HEK293 (cell line): ENCODE measurements around the gene RIOK1.

Experiments
- CTCF ChIA-PET: fragments of 350-600 bp; formaldehyde crosslinking; extraction: SDS; loops from one replicate; lab custom pipeline; 2021; ENCODE audit warnings: antibody characterized with exemption; lab: Yijun Ruan, JAX
- POLR2A ChIA-PET: fragments of 300-600 bp; formaldehyde crosslinking; extraction: SDS; loops from one replicate; lab custom pipeline; 2020; ENCODE audit warnings: antibody characterized with exemption, inconsistent platforms; lab: Yijun Ruan, JAX
- H3K27ac ChIP-seq: fragments of 200-500 bp; sonication (Bioruptor generic); 2 replicates; pipeline ENCODE4 v1.5.1; 2014; ENCODE audit warnings: low read depth, low read length, control low read depth, inconsistent platforms; ENCODE audit errors: extremely low read depth
- H3K36me3 ChIP-seq, 2 experiments: fragments of 200-500 bp in 1 of 2; sonication (Bioruptor generic) in 1 of 2; 1 replicate in 1 of 2; 2 replicates in 1 of 2; pipeline ENCODE4 v1.5.1; 2014 to 2017; ENCODE audit warnings: inconsistent platforms in 2 of 2, low read length in 2 of 2; ENCODE audit not compliant: control insufficient read depth in 2 of 2, insufficient read depth in 1 of 2
- H3K4me1 ChIP-seq: fragments of 200-500 bp; sonication (Bioruptor generic); 2 replicates; pipeline ENCODE4 v1.5.1; 2014; ENCODE audit warnings: mild to moderate bottlenecking, low read length, inconsistent platforms; ENCODE audit not compliant: control insufficient read depth, insufficient read depth
- H3K4me3 ChIP-seq: 2 replicates; pipeline ENCODE4 v1.5.1; 2011; ENCODE audit warnings: low read depth, mild to moderate bottlenecking, control low read depth, low read length, moderate library complexity
- H3K9me3 ChIP-seq: fragments of 200-500 bp; sonication (Bioruptor generic); 2 replicates; pipeline ENCODE4 v1.5.1; 2014; ENCODE audit warnings: low read depth, low read length, inconsistent platforms; ENCODE audit not compliant: control insufficient read depth, insufficient read depth
- ELK4 ChIP-seq: IDR thresholded peaks from 2 replicates; pipeline ENCODE4 v1.6.1; 2011; ENCODE audit warnings: mild to moderate bottlenecking, low read depth, low read length, borderline replicate concordance
- HOXA7 ChIP-seq: sonication (generic); formaldehyde crosslinking; IDR thresholded peaks from 2 replicates; pipeline ENCODE4 v1.8.1; 2022; ENCODE audit warnings: missing genetic modification reagents, borderline replicate concordance
- OVOL3 ChIP-seq: fragments of 450-650 bp; formaldehyde crosslinking; IDR thresholded peaks from 2 replicates; pipeline ENCODE4 v1.5.1; 2016; ENCODE audit warnings: missing biosample characterization, missing genetic modification characterization
- REPIN1 ChIP-seq: fragments of 450-650 bp; formaldehyde crosslinking; IDR thresholded peaks from 2 replicates; pipeline ENCODE4 v1.5.1; 2017; ENCODE audit warnings: missing biosample characterization, missing genetic modification characterization, low read depth
- SALL2 ChIP-seq: fragments of 450-650 bp; formaldehyde crosslinking; IDR thresholded peaks from 2 replicates; pipeline ENCODE4 v1.5.0; 2017; ENCODE audit warnings: missing biosample characterization, mild to moderate bottlenecking, missing genetic modification characterization, borderline replicate concordance
- SP2 ChIP-seq: fragments of 450-650 bp; formaldehyde crosslinking; IDR thresholded peaks from 2 replicates; pipeline ENCODE4 v1.5.1; 2016; ENCODE audit warnings: missing biosample characterization, missing genetic modification characterization
- ZBTB1 ChIP-seq: fragments of 450-650 bp; formaldehyde crosslinking; IDR thresholded peaks from 2 replicates; pipeline ENCODE4 v1.5.1; 2016; ENCODE audit warnings: missing biosample characterization, missing genetic modification characterization
- ZBTB7A ChIP-seq: fragments of 450-650 bp; formaldehyde crosslinking; IDR thresholded peaks from 2 replicates; pipeline ENCODE4 v1.5.1; 2016; ENCODE audit warnings: low read depth, missing biosample characterization, missing genetic modification characterization
- ZNF221 ChIP-seq: fragments of 450-650 bp; formaldehyde crosslinking; IDR thresholded peaks from 2 replicates; pipeline ENCODE4 v1.5.1; 2017; ENCODE audit warnings: missing biosample characterization, missing genetic modification characterization, borderline replicate concordance
- ZNF24 ChIP-seq: fragments of 450-650 bp; formaldehyde crosslinking; IDR thresholded peaks from 2 replicates; pipeline ENCODE4 v1.5.1; 2016; ENCODE audit warnings: missing biosample characterization, missing genetic modification characterization
- ZNF248 ChIP-seq: fragments of 450-650 bp; formaldehyde crosslinking; IDR thresholded peaks from 2 replicates; pipeline ENCODE4 v1.5.1; 2017; ENCODE audit warnings: missing biosample characterization, missing genetic modification characterization
- ZNF350 ChIP-seq: fragments of 450-650 bp; formaldehyde crosslinking; IDR thresholded peaks from 2 replicates; pipeline ENCODE4 v1.5.0; 2017; ENCODE audit warnings: missing biosample characterization, mild to moderate bottlenecking, missing genetic modification characterization
- ZNF404 ChIP-seq: fragments of 450-650 bp; formaldehyde crosslinking; IDR thresholded peaks from 2 replicates; pipeline ENCODE4 v1.5.1; 2017; ENCODE audit warnings: missing biosample characterization, missing genetic modification characterization
- ZNF473 ChIP-seq: fragments of 450-650 bp; formaldehyde crosslinking; IDR thresholded peaks from 2 replicates; pipeline ENCODE4 v1.5.1; 2017; ENCODE audit warnings: missing biosample characterization, missing genetic modification characterization
- ZNF518A ChIP-seq: fragments of 450-650 bp; formaldehyde crosslinking; conservative IDR thresholded peaks from 2 replicates; pipeline ENCODE4 v1.5.1; 2016; ENCODE audit warnings: low read depth, missing biosample characterization, missing genetic modification characterization
- ZNF549 ChIP-seq: fragments of 450-650 bp; IDR thresholded peaks from 2 replicates; pipeline ENCODE4 v1.5.1; 2018; ENCODE audit warnings: missing biosample characterization, missing genetic modification characterization, mild to moderate bottlenecking, inconsistent platforms, moderate library complexity
- ZNF560 ChIP-seq: fragments of 450-650 bp; formaldehyde crosslinking; IDR thresholded peaks from 2 replicates; pipeline ENCODE4 v1.5.1; 2017; ENCODE audit warnings: missing biosample characterization, missing genetic modification characterization, borderline replicate concordance
- ZNF626 ChIP-seq: fragments of 450-650 bp; sonication (Bioruptor Pico); formaldehyde crosslinking; IDR thresholded peaks from 2 replicates; pipeline ENCODE4 v1.5.1; 2018; ENCODE audit warnings: missing biosample characterization, missing genetic modification characterization, inconsistent platforms
- ZNF777 ChIP-seq: fragments of 450-650 bp; formaldehyde crosslinking; IDR thresholded peaks from 2 replicates; pipeline ENCODE4 v1.5.1; 2017; ENCODE audit warnings: missing biosample characterization, missing genetic modification characterization, borderline replicate concordance
- TF ChIP-seq, protein P1 (sequence below): fragments of 450-650 bp; formaldehyde crosslinking; IDR thresholded peaks from 2 replicates; pipeline ENCODE4 v1.5.1; 2016; ENCODE audit warnings: missing biosample characterization, missing genetic modification characterization

Gene RIOK1

DNA sequence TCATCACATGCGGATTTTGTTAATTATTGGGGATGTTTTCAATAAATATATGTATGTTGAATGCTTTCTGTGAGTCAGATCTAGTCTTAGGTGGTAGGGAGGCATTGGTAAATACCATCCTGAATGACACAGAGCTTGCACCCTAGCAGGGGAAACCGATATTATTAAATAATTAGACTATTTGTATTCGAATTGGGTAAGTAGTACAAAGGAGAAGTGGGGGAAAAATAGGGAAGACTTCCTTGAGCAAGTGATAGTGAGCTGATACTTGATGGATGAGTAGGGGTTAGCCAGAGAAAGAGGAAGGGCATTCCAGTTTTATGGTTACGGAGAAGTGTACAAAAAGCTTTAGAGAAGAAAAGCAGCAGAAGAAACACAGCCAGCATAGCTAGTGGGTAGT, 1.5 kb downstream of the RIOK1 start:
- TF ChIP-seq ZNF473 (tag by site-specific recombination) (no peak), ZBTB1 (tag by site-specific recombination) (no peak), ZNF221 (tag by site-specific recombination) (no peak), ZNF560 (no peak), ZNF350 (tag by site-specific recombination) (no peak), OVOL3 (tag by site-specific recombination) (no peak), SP2 (tag by site-specific recombination) (no peak), ZNF549 (tag by site-specific recombination) (no peak), ZNF518A (tag by site-specific recombination) (no peak), ZNF404 (tag by site-specific recombination) (no peak), REPIN1 (no peak), SALL2 (tag by site-specific recombination) (no peak), ZBTB7A (no peak), HOXA7 (CRISPR knock-in tag) (no peak), ZNF248 (tag by site-specific recombination) (no peak), ELK4 (no peak), ZNF626 (tag by site-specific recombination) (no peak)
- Histone ChIP-seq H3K4me3 (peak overlapping the region; percentile 70), H3K9me3 (no peaks in the 10 kb centered on the region), H3K27ac (0 out of 2 replicates have a peak overlapping the region, but pooled peaks have one; percentile 93), H3K4me1 (peaks cover 7% of the 10 kb centered on the region), H3K36me3 (peaks cover 30 to 45% of the 10 kb centered on the region in 2 experiments)
- ChIA-PET POLR2A (interaction anchor here (0.7 kb wide), 1 partner anchor 99 kb away, joined by 3 read pairs; no protein-coding TSS in a partner anchor), CTCF (interaction anchor here (3.1 kb wide), 1 partner anchor 115 kb away, joined by 26 read pairs; no protein-coding TSS in a partner anchor)

DNA sequence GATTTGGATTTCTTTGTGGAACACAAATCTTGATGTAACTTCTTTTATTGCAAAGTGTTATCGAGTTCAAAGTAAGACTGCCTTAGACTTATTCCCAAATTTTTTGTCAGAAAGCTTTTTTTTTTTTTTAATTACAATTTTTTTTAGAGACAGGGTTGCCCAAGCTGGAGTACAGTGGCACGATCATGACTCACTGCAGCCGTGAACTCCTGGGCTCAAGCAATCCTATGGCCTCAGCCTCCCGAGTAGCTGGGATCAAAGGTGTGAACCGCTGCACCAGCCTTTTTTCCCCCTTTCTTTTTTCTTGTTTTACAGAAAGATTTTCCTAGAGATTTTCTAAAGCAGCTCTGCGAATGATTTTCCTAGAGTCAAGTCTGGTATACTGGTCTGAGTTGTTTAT, 2.8 kb downstream of the RIOK1 start:
- H3K4me3 ChIP-seq: no peak overlapping the region
- TF ChIP-seq ZNF24 (tag by site-specific recombination) (no peak), ZNF777 (tag by site-specific recombination) (no peak)
- TF ChIP-seq, protein P1, sequence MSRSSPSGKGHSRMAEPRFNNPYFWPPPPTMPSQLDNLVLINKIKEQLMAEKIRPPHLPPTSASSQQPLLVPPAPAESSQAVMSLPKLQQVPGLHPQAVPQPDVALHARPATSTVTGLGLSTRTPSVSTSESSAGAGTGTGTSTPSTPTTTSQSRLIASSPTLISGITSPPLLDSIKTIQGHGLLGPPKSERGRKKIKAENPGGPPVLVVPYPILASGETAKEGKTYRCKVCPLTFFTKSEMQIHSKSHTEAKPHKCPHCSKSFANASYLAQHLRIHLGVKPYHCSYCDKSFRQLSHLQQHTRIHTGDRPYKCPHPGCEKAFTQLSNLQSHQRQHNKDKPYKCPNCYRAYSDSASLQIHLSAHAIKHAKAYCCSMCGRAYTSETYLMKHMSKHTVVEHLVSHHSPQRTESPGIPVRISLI: 0 out of 2 replicates have a peak, but pooled peaks have one; percentile 50
- H3K36me3 ChIP-seq: peaks cover 40 to 55% of the 10 kb centered on the region in 2 experiments
- ChIA-PET CTCF (interaction anchor here (1.8 kb wide), 1 partner anchor 13 kb away, joined by 5 read pairs; no protein-coding TSS in a partner anchor), POLR2A (interaction anchor here (0.9 kb wide), 1 partner anchor 198 kb away, joined by 3 read pairs; the partner anchor contains the start of gene SNRNP48)
- H3K4me1 ChIP-seq: peaks cover 7% of the 10 kb centered on the region
- H3K9me3 ChIP-seq: no peaks in the 10 kb centered on the region
- no peak overlapping the region for H3K27ac ChIP-seq
